DLD1 (cell line): Measurements from ENCODE around the gene TPGS2.

Experiments
- in situ Hi-C: cut with HindIII; loops from 2 replicates; pipeline ENCODE4 v1.10.0; 2017; ENCODE audit warnings: low sequenced_read_pairs

Gene TPGS2

GRCh38 chr18:36744261-36744876 is 84.4 kb downstream of the TPGS2 start:
- in situ Hi-C loops, result no loop called here
